IMR-90 (cell line): ENCODE results near the gene DNM3. TPM values are rescaled to one million over a fixed set of nuclear protein-coding genes. Genes with fewer than 3 reads are reported as not detected.

Experiments used
- ATAC-seq: fragments of 200-7000 bp; cut with Tn5 transposase; 2 replicates; pipeline ENCODE4 v1.9.1; 2020; ENCODE audit warnings: low read depth, mild to moderate bottlenecking, moderate library complexity
- BruUV-seq: library from RNA; stranded (reverse); fragments of 400-500 nt; replicated peaks from 2 replicates; lab custom pipeline; 2021; lab: Mats Ljungman, UMichigan
- CTCF ChIA-PET: fragments of 300-600 bp; formaldehyde crosslinking; extraction: SDS; loops from one replicate; lab custom pipeline; 2021; ENCODE audit warnings: antibody characterized with exemption; lab: Yijun Ruan, JAX
- POLR2A ChIA-PET: fragments of 300-600 bp; sonication (Branson Sonifier 250); formaldehyde crosslinking; loops from one replicate; lab custom pipeline; 2022; ENCODE audit warnings: antibody characterized with exemption; ENCODE audit not compliant: unreplicated experiment; lab: Charles Lee
- DNase-seq: peaks from one replicate; pipeline ENCODE4 v3.0.0; 2013
- H2AFZ ChIP-seq: replicated peaks from 2 replicates; pipeline ENCODE3; 2013; ENCODE audit warnings: low read length, mild to moderate bottlenecking; ENCODE audit not compliant: poor library complexity
- H2AK5ac ChIP-seq: 2 replicates; pipeline ENCODE4 v1.6.1; 2013; ENCODE audit warnings: low read depth, low read length, inconsistent platforms
- H2AK9ac ChIP-seq: replicated peaks from 2 replicates; pipeline ENCODE3; 2013; ENCODE audit warnings: mild to moderate bottlenecking, low read depth, low read length, moderate library complexity; ENCODE audit not compliant: poor library complexity
- H2BK120ac ChIP-seq: 2 replicates; pipeline ENCODE4 v1.6.1; 2013; ENCODE audit warnings: low read depth, low read length, inconsistent platforms
- H2BK15ac ChIP-seq: 3 replicates; pipeline ENCODE4 v1.6.1; 2013; ENCODE audit warnings: low read depth, low read length, inconsistent platforms
- H2BK20ac ChIP-seq: 2 replicates; pipeline ENCODE4 v1.6.1; 2013; ENCODE audit warnings: low read depth, mild to moderate bottlenecking, inconsistent platforms, low read length, moderate library complexity
- H2BK5ac ChIP-seq: 2 replicates; pipeline ENCODE4 v1.6.1; 2013; ENCODE audit warnings: mild to moderate bottlenecking, low read depth, low read length, inconsistent platforms; ENCODE audit not compliant: poor library complexity, severe bottlenecking
- H3K14ac ChIP-seq: replicated peaks from 2 replicates; pipeline ENCODE4 v1.6.1; 2013; ENCODE audit warnings: low read depth, low read length, inconsistent platforms
- H3K18ac ChIP-seq: 2 replicates; pipeline ENCODE4 v1.6.1; 2013; ENCODE audit warnings: low read depth, low read length, control low read depth
- H3K23ac ChIP-seq: 2 replicates; pipeline ENCODE4 v1.6.1; 2013; ENCODE audit warnings: low read depth, low read length, inconsistent platforms
- H3K27ac ChIP-seq: 2 replicates; pipeline ENCODE4 v1.5.1; 2013; ENCODE audit warnings: mild to moderate bottlenecking, control low read depth, low read length; ENCODE audit not compliant: insufficient read depth
- H3K27me3 ChIP-seq: 2 replicates; pipeline ENCODE4 v1.6.1; 2013; ENCODE audit warnings: low read length; ENCODE audit not compliant: control insufficient read depth, insufficient read depth
- H3K36me3 ChIP-seq: 2 replicates; pipeline ENCODE4 v1.6.1; 2013; ENCODE audit warnings: low read length, mixed read lengths; ENCODE audit not compliant: control insufficient read depth, insufficient read depth
- H3K4ac ChIP-seq: 2 replicates; pipeline ENCODE4 v1.6.1; 2013; ENCODE audit warnings: low read depth, low read length, inconsistent platforms
- H3K4me1 ChIP-seq: 2 replicates; pipeline ENCODE4 v1.6.1; 2013; ENCODE audit warnings: low read length, mixed read lengths; ENCODE audit not compliant: control insufficient read depth, insufficient read depth
- H3K4me2 ChIP-seq: 2 replicates; pipeline ENCODE4 v1.6.1; 2013; ENCODE audit warnings: low read depth, mild to moderate bottlenecking, control low read depth, low read length, moderate library complexity
- H3K4me3 ChIP-seq: 2 replicates; pipeline ENCODE4 v1.5.1; 2013; ENCODE audit warnings: low read depth, mild to moderate bottlenecking, control low read depth, low read length, moderate library complexity; ENCODE audit not compliant: insufficient read depth
- H3K56ac ChIP-seq: 2 replicates; pipeline ENCODE4 v1.6.1; 2013; ENCODE audit warnings: low read length, inconsistent platforms; ENCODE audit not compliant: insufficient read depth; ENCODE audit errors: extremely low read depth
- H3K79me1 ChIP-seq, 2 experiments: 2 replicates each; pipeline ENCODE4 v1.6.1; 2013; ENCODE audit warnings: low read length in 2 of 2, inconsistent platforms in 1 of 2, low read depth in 1 of 2
- H3K9ac ChIP-seq: 2 replicates; pipeline ENCODE4 v1.6.1; 2013; ENCODE audit warnings: low read depth, low read length, control low read depth
- H3K9me1 ChIP-seq: 2 replicates; pipeline ENCODE4 v1.6.1; 2013; ENCODE audit warnings: low read length, inconsistent platforms; ENCODE audit not compliant: insufficient read depth
- H3K9me3 ChIP-seq: 2 replicates; pipeline ENCODE4 v1.6.1; 2013; ENCODE audit warnings: low read length; ENCODE audit not compliant: control insufficient read depth, insufficient read depth
- H4K20me1 ChIP-seq: 2 replicates; pipeline ENCODE4 v1.6.1; 2013; ENCODE audit warnings: low read length, inconsistent platforms; ENCODE audit not compliant: insufficient read depth
- H4K5ac ChIP-seq: 2 replicates; pipeline ENCODE4 v1.6.1; 2013; ENCODE audit warnings: mild to moderate bottlenecking, low read depth, low read length, control low read depth
- H4K8ac ChIP-seq, 2 experiments: 2 replicates each; pipeline ENCODE4 v1.6.1; 2013; ENCODE audit warnings: low read depth in 2 of 2, low read length in 2 of 2, control low read depth in 1 of 2, inconsistent platforms in 1 of 2
- H4K91ac ChIP-seq: 2 replicates; pipeline ENCODE4 v1.6.1; 2013; ENCODE audit warnings: low read depth, low read length, inconsistent platforms; ENCODE audit not compliant: insufficient read depth
- BHLHE40 ChIP-seq: fragments of 150-350 bp; IDR thresholded peaks from 2 replicates; pipeline ENCODE4 v1.6.1; 2016; ENCODE audit warnings: mild to moderate bottlenecking, low read depth, low read length
- CEBPB ChIP-seq: IDR thresholded peaks from 2 replicates; pipeline ENCODE4 v1.6.1; 2012; ENCODE audit warnings: low read depth, low read length, improper control_type of control experiment
- ELK1 ChIP-seq: fragments of 150-350 bp; IDR thresholded peaks from 2 replicates; pipeline ENCODE4 v1.6.1; 2016; ENCODE audit warnings: low read depth, mild to moderate bottlenecking, low read length, moderate library complexity, borderline replicate concordance
- FOS ChIP-seq: fragments of 150-350 bp; IDR thresholded peaks from 2 replicates; pipeline ENCODE4 v1.6.1; 2016; ENCODE audit warnings: low read depth, low read length
- MAFK ChIP-seq: IDR thresholded peaks from 2 replicates; pipeline ENCODE4 v1.6.1; 2012; ENCODE audit warnings: low read depth, low read length, improper control_type of control experiment
- MAZ ChIP-seq: IDR thresholded peaks from 2 replicates; pipeline ENCODE4 v1.6.1; 2012; ENCODE audit warnings: low read depth, mild to moderate bottlenecking, low read length, improper control_type of control experiment, moderate library complexity, borderline replicate concordance
- MXI1 ChIP-seq: IDR thresholded peaks from 2 replicates; pipeline ENCODE4 v1.6.1; 2012; ENCODE audit warnings: low read depth, mild to moderate bottlenecking, low read length, moderate library complexity, borderline replicate concordance
- NFE2L2 ChIP-seq: fragments of 150-350 bp; IDR thresholded peaks from 2 replicates; pipeline ENCODE4 v1.6.1; 2016; ENCODE audit warnings: low read depth, mild to moderate bottlenecking, low read length
- POLR2A ChIP-seq: IDR thresholded peaks from 2 replicates; pipeline ENCODE4 v1.6.1; 2012; ENCODE audit warnings: mild to moderate bottlenecking, low read depth, low read length
- RAD21 ChIP-seq: IDR thresholded peaks from 2 replicates; pipeline ENCODE4 v1.6.1; 2012; ENCODE audit warnings: low read length, improper control_type of control experiment
- RCOR1 ChIP-seq: IDR thresholded peaks from 2 replicates; pipeline ENCODE4 v1.6.1; 2012; ENCODE audit warnings: mild to moderate bottlenecking, low read length, improper control_type of control experiment; ENCODE audit not compliant: insufficient replicate concordance
- SMC3 ChIP-seq: fragments of 150-350 bp; IDR thresholded peaks from 2 replicates; pipeline ENCODE4 v1.6.1; 2016; ENCODE audit warnings: low read depth, mild to moderate bottlenecking, antibody characterized with exemption, low read length, moderate library complexity
- WGBS, 2 experiments: methylation state at CpG; one replicate each; pipeline versions ENCODE4 v1.1.5 to v1.1.7; 2013; ENCODE audit warnings: missing lambda C conversion rate in 2 of 2; ENCODE audit not compliant: insufficient read length in 1 of 2; ENCODE audit errors: extremely low coverage in 2 of 2; 5-methylcytosine and 5-hydroxymethylcytosine counted together
- dilution Hi-C: fragments of 300-500 bp; cut with HindIII; formaldehyde crosslinking; loops from one replicate; pipeline ENCODE4 v1.14.3; 2018; ENCODE audit warnings: low sequenced_read_pairs; ENCODE audit not compliant: unreplicated experiment
- in situ Hi-C: fragments of 300-500 bp; cut with MboI; formaldehyde crosslinking; loops from 3 replicates; pipeline ENCODE4 v1.14.3; 2019; ENCODE audit warnings: low sequenced_read_pairs, inconsistent platforms, mixed read lengths
- intact Hi-C: fragments of 100-400 bp; cut with micrococcal nuclease; formaldehyde crosslinking; loops from 2 replicates; pipeline ENCODE4 v1.10.0; 2022
- polyA plus RNA-seq, 3 experiments: library from polyadenylated mRNA; depleted of rRNA; stranded (reverse); fragments of >200 nt; gene quantifications; 2 replicates each; pipeline ENCODE4 v1.2.3, GENCODE V29; 2012; ENCODE audit warnings: low replicate concordance in 1 of 3
- total RNA-seq: library from RNA; depleted of rRNA; stranded (reverse); fragments of >200 nt; gene quantifications from 2 replicates; pipeline ENCODE4 v1.2.3, GENCODE V29; 2012
- TF ChIP-seq, protein P1 (sequence below): conservative IDR thresholded peaks from 2 replicates; pipeline ENCODE4 v1.5.1; 2012; ENCODE audit warnings: mild to moderate bottlenecking, low read depth, low read length, improper control_type of control experiment
- TF ChIP-seq, protein P2 (sequence below): fragments of 150-350 bp; IDR thresholded peaks from 2 replicates; pipeline ENCODE4 v1.6.1; 2017; ENCODE audit warnings: mild to moderate bottlenecking, antibody characterized with exemption, low read length, low read depth

The DNM3 gene
- total and polyA plus RNA-seq, 2 of the 4 experiments (the other 2 are of a cell fraction) = 0.36 TPM

DNA sequence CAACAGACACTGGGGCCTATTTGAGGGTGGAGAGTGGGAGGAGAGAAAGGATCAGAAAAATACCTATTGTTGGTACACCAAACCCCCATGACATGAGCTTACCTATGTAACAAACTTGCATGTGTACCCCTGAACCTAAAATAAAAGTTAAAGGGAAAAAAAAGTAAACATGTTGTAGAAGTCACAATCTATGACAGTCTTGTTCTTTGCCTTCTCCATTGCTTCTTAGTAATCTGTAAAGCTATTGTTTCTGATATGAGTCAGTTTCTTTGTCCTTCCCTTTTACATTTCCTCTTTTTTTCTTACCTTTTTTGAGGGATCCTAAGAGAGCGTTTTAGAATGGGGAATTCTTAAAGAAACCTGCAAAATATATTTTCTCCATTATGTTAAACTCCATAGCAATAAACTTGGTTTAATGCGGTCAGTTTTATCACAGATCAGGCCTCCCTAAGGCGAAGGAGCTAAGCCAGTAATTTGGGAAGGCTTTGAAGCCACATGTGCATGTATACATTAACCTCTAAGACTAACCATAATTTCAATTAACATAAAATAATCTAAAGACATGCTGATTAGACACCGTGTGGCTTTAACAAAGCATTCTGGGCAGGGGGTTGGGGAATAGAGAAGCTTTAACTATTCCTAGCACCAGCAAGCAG, 501.4 kb downstream of the DNM3 start:
- H3K9ac ChIP-seq = peak overlapping the region; percentile 53; the same call in 1 of the 2 replicates
- H3K18ac ChIP-seq = peak overlapping the region; percentile 83
- ATAC-seq = no peak
- peak overlapping the region; percentile 18; the same call in 1 of the 2 replicates for H3K23ac ChIP-seq
- peak overlapping the region; percentile 39 for H2BK120ac ChIP-seq
- H2AFZ ChIP-seq = no peak overlapping the region
- dilution Hi-C loops (no loop called here), intact Hi-C loops (loop anchor here (1.0 to 2.0 kb wide), 2 partner anchors 20 to 198 kb away; no protein-coding TSS in a partner anchor), in situ Hi-C loops (no loop called here)
- peak overlapping the region; percentile 34; the same call in 1 of the 2 replicates for H3K14ac ChIP-seq
- no peaks in the 10 kb centered on the region for H3K36me3 ChIP-seq
- H2AK9ac ChIP-seq = no peak overlapping the region
- H3K27ac ChIP-seq = peak overlapping the region; percentile 56; the same call in 1 of the 2 replicates
- no peaks in the 10 kb centered on the region for H3K9me1 ChIP-seq
- H3K27me3 ChIP-seq = no peaks in the 10 kb centered on the region
- H2BK15ac ChIP-seq = peak overlapping the region; percentile 22; the same call in 1 of the 3 replicates
- no peak overlapping the region for H3K4me3 ChIP-seq
- CTCF ChIA-PET = interaction anchor here (1.3 kb wide), 1 partner anchor 16 kb away, joined by 3 read pairs; no protein-coding TSS in a partner anchor
- POLR2A ChIA-PET = no interaction called here
- no peaks in the 10 kb centered on the region; the same call in 1 of the 2 replicates for H3K9me3 ChIP-seq
- H3K4me1 ChIP-seq = peaks cover 9% of the 10 kb centered on the region
- H3K56ac ChIP-seq = peak overlapping the region; percentile 42; the same call in 1 of the 2 replicates
- H2BK20ac ChIP-seq = peak overlapping the region; percentile 60
- H4K20me1 ChIP-seq = no peaks in the 10 kb centered on the region
- H2AK5ac ChIP-seq = no peak overlapping the region; the same call in 1 of the 2 replicates
- peak overlapping the region; percentile 93 for H2BK5ac ChIP-seq
- no CpG with 5 or more reads among the region's 4 CpGs for WGBS, 2 experiments
- BruUV-seq = no TSS peak
- peak overlapping the region; percentile 29 for H3K4ac ChIP-seq
- peak overlapping the region; percentile 12; the same call in 1 of the 2 replicates for H3K4me2 ChIP-seq
- DNase-seq = no peak
- no peak overlapping the region; the same call in 1 of the 2 replicates for H4K5ac ChIP-seq
- H3K79me1 ChIP-seq = no peaks in the 10 kb centered on the region
- peak overlapping the region; percentile 23 to 50; a peak in 3 of 4 replicates for H4K8ac ChIP-seq
- peak overlapping the region; percentile 9; the same call in 1 of the 2 replicates for H4K91ac ChIP-seq
- TF ChIP-seq CEBPB (no peak), RCOR1 (no peak), ELK1 (no peak), MAZ (no peak), POLR2A (no peak), BHLHE40 (no peak), MXI1 (no peak), FOS (no peak), NFE2L2 (no peak), SMC3 (no peak), RAD21 (no peak), MAFK (no peak)
- TF ChIP-seq, protein P1, sequence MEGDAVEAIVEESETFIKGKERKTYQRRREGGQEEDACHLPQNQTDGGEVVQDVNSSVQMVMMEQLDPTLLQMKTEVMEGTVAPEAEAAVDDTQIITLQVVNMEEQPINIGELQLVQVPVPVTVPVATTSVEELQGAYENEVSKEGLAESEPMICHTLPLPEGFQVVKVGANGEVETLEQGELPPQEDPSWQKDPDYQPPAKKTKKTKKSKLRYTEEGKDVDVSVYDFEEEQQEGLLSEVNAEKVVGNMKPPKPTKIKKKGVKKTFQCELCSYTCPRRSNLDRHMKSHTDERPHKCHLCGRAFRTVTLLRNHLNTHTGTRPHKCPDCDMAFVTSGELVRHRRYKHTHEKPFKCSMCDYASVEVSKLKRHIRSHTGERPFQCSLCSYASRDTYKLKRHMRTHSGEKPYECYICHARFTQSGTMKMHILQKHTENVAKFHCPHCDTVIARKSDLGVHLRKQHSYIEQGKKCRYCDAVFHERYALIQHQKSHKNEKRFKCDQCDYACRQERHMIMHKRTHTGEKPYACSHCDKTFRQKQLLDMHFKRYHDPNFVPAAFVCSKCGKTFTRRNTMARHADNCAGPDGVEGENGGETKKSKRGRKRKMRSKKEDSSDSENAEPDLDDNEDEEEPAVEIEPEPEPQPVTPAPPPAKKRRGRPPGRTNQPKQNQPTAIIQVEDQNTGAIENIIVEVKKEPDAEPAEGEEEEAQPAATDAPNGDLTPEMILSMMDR = no peak
- TF ChIP-seq, protein P2, sequence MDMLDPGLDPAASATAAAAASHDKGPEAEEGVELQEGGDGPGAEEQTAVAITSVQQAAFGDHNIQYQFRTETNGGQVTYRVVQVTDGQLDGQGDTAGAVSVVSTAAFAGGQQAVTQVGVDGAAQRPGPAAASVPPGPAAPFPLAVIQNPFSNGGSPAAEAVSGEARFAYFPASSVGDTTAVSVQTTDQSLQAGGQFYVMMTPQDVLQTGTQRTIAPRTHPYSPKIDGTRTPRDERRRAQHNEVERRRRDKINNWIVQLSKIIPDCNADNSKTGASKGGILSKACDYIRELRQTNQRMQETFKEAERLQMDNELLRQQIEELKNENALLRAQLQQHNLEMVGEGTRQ = no peak
